ENCODE measurements around the gene RNF38.
"Not testable (repeated sequence)": the region's sequence is repeated elsewhere in the genome, so short reads cannot be mapped to it uniquely, and the experiment has no call there.

Gene RNF38

GRCh38 chr9:36399980-36400331, at the start of gene RNF38:
Gene RNF38 (minus strand): TSS chr9:36400269. CDS start chr9:36400108, 161 bp downstream.
- in situ Hi-C loops (cut with MboI; ENCODE audit: low sequenced_read_pairs, unreplicated experiment): loop anchor here (25.0 kb wide), 1 partner anchor 337 kb away; no protein-coding TSS in a partner anchor
- TF ChIP-seq CTCF (IDR thresholded peaks at IDR 0.05; ENCODE audit: borderline replicate concordance, control extremely low read depth, extremely low read depth, insufficient read depth, missing control alignments): no peak
- DNase-seq (ENCODE audit: low spot score): no peak

GRCh38 chr9:36448555-36448954, 48.5 kb upstream of the RNF38 start:
- in situ Hi-C loops (cut with MboI; ENCODE audit: low sequenced_read_pairs, unreplicated experiment); DNase-seq (ENCODE audit: low spot score): not testable (repeated sequence)

GRCh38 chr9:36448017-36448416, 47.9 kb upstream of the RNF38 start:
- TF ChIP-seq CTCF (IDR thresholded peaks at IDR 0.05; ENCODE audit: borderline replicate concordance, control extremely low read depth, extremely low read depth, insufficient read depth, missing control alignments): no peak
- no peak for DNase-seq (ENCODE audit: low spot score)
- in situ Hi-C loops (cut with MboI; ENCODE audit: low sequenced_read_pairs, unreplicated experiment): no loop called here

DNA sequence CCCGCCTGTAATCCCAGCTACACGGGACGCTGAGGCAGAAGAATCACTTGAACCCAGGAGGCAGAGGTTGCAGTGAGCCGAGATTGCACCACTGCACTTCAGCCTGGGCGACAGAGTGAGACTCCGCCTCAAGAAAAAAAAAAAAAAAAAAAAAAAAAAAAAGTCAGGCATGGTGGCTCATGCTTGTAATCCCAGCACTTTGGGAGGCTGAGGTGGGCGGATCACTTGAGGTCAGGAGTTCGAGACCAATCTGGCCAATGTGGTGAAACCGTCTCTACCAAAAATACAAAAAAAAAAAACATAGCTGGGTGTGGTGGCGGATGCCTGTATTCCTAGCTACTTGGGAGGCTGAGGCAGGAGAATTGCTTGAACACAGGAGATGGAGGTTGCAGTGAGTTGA, 46.6 kb upstream of the RNF38 start:
- DNase-seq (ENCODE audit: low spot score); in situ Hi-C loops (cut with MboI; ENCODE audit: low sequenced_read_pairs, unreplicated experiment): not testable (repeated sequence)

- TF ChIP-seq CTCF (IDR thresholded peaks at IDR 0.05; ENCODE audit: borderline replicate concordance, control extremely low read depth, extremely low read depth, insufficient read depth, missing control alignments): no peak
- DNase-seq (ENCODE audit: low spot score): no peak
- in situ Hi-C loops (cut with MboI; ENCODE audit: low sequenced_read_pairs, unreplicated experiment): no loop called here
These were observed 45.8 kb upstream of the RNF38 start for GRCh38 chr9:36445800-36446361.

GRCh38 chr9:36444203-36444602, 44.1 kb upstream of the RNF38 start:
- in situ Hi-C loops (cut with MboI; ENCODE audit: low sequenced_read_pairs, unreplicated experiment): no loop called here

DNA sequence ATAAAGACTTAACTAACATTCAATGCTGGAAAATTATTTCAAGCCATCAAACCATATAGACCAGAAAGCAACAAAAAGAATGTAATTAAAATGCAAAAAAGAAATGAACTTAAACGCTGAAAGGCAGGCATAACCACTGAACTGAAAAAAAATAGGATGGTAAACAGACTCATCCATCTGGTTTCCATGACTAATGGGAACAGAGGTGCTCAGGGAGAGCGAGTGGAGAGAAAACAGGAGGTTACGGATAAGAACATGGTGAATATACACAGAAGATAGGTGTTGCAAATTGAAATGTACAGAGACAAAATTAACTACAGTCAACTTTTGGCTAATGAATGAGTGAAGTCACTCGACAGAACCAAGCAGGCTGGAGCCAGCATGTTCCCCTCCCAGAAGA, 43.5 kb upstream of the RNF38 start:
- in situ Hi-C loops (cut with MboI; ENCODE audit: low sequenced_read_pairs, unreplicated experiment): no loop called here
- DNase-seq (ENCODE audit: low spot score): no peak
- TF ChIP-seq CTCF (IDR thresholded peaks at IDR 0.05; ENCODE audit: borderline replicate concordance, control extremely low read depth, extremely low read depth, insufficient read depth, missing control alignments): no peak

More at GRCh38 chr9:36444203-36444602, 44.1 kb upstream of the RNF38 start:
- no peak for TF ChIP-seq CTCF (IDR thresholded peaks at IDR 0.05; ENCODE audit: borderline replicate concordance, control extremely low read depth, extremely low read depth, insufficient read depth, missing control alignments)
- no peak for DNase-seq (ENCODE audit: low spot score)

GRCh38 chr9:36442710-36443109, 42.6 kb upstream of the RNF38 start:
- in situ Hi-C loops (cut with MboI; ENCODE audit: low sequenced_read_pairs, unreplicated experiment): no loop called here
- no peak for DNase-seq (ENCODE audit: low spot score)
- no peak for TF ChIP-seq CTCF (IDR thresholded peaks at IDR 0.05; ENCODE audit: borderline replicate concordance, control extremely low read depth, extremely low read depth, insufficient read depth, missing control alignments)
